ENCODE data around the gene ALG1.

Gene ALG1

GRCh38 chr16:5066511-5066910, 5.1 kb upstream of the ALG1 start:
- in situ Hi-C loops (cut with HindIII; ENCODE audit: low pct_ligation_motif_present, low sequenced_read_pairs): no loop called here
- Histone ChIP-seq H3K27ac (no peak overlapping the region), H3K27me3 (replicated peaks) (no peaks in the 10 kb centered on the region), H3K36me3 (replicated peaks) (no peaks in the 10 kb centered on the region), H3K4me3 (ENCODE audit: low read depth, low read length) (no peak overlapping the region)
- no peak for DNase-seq
- no peak for TF ChIP-seq CTCF (IDR thresholded peaks at IDR 0.05; ENCODE audit: low read depth, low read length, missing control alignments)

- no peak for DNase-seq
- no peaks in the 10 kb centered on the region for H3K36me3 ChIP-seq (replicated peaks)
- H3K27me3 ChIP-seq (replicated peaks): no peaks in the 10 kb centered on the region
- H3K27ac ChIP-seq: no peak overlapping the region
- no peak for TF ChIP-seq CTCF (IDR thresholded peaks at IDR 0.05; ENCODE audit: low read depth, low read length, missing control alignments)
- in situ Hi-C loops (cut with HindIII; ENCODE audit: low pct_ligation_motif_present, low sequenced_read_pairs): no loop called here
- no peak overlapping the region for H3K4me3 ChIP-seq (ENCODE audit: low read depth, low read length)
These were observed 2.6 kb upstream of the ALG1 start for GRCh38 chr16:5069048-5069447.

- Histone ChIP-seq H3K4me3 (ENCODE audit: low read depth, low read length) (no peak overlapping the region), H3K27me3 (replicated peaks) (no peaks in the 10 kb centered on the region), H3K27ac (no peak overlapping the region), H3K36me3 (replicated peaks) (no peaks in the 10 kb centered on the region)
- in situ Hi-C loops (cut with HindIII; ENCODE audit: low pct_ligation_motif_present, low sequenced_read_pairs): no loop called here
- no peak for TF ChIP-seq CTCF (IDR thresholded peaks at IDR 0.05; ENCODE audit: low read depth, low read length, missing control alignments)
- no peak for DNase-seq
These were observed 1.8 kb upstream of the ALG1 start for GRCh38 chr16:5069854-5070253.

- in situ Hi-C loops (cut with HindIII; ENCODE audit: low pct_ligation_motif_present, low sequenced_read_pairs): no loop called here
These were observed 1.0 kb upstream of the ALG1 start for GRCh38 chr16:5070431-5071186.

GRCh38 chr16:5071341-5071680, 332 bp upstream of the ALG1 start:
- in situ Hi-C loops (cut with HindIII; ENCODE audit: low pct_ligation_motif_present, low sequenced_read_pairs): no loop called here
- Histone ChIP-seq H3K36me3 (replicated peaks) (peaks cover 2% of the 10 kb centered on the region), H3K4me3 (ENCODE audit: low read depth, low read length) (peak overlapping the region; percentile 87), H3K27ac (peak overlapping the region; percentile 76), H3K27me3 (replicated peaks) (no peaks in the 10 kb centered on the region)
- DNase-seq: no peak
- no peak for TF ChIP-seq CTCF (IDR thresholded peaks at IDR 0.05; ENCODE audit: low read depth, low read length, missing control alignments)

More at GRCh38 chr16:5070431-5071186, 1.0 kb upstream of the ALG1 start:
- H3K27me3 ChIP-seq (replicated peaks): no peaks in the 10 kb centered on the region
- no peaks in the 10 kb centered on the region for H3K36me3 ChIP-seq (replicated peaks)
- no peak overlapping the region for H3K27ac ChIP-seq
- DNase-seq: no peak
- H3K4me3 ChIP-seq (ENCODE audit: low read depth, low read length): no peak overlapping the region
- TF ChIP-seq CTCF (IDR thresholded peaks at IDR 0.05; ENCODE audit: low read depth, low read length, missing control alignments): no peak

All from brain microvascular endothelial cell (primary cell).